HG02885 (cell line): Measurements from ENCODE around the gene BABAM2.
"Not testable (repeated sequence)": the region's sequence is repeated elsewhere in the genome, so short reads cannot be mapped to it uniquely, and the experiment has no call there.

Experiments used
- ATAC-seq: cut with Tn5 transposase; IDR thresholded peaks from one replicate; pipeline ENCODE4 v1.9.1; 2021; ENCODE audit warnings: mild to moderate bottlenecking; ENCODE audit not compliant: unreplicated experiment, poor library complexity

Gene BABAM2

GRCh38 chr2:28318023-28318422 is 427.5 kb downstream of the BABAM2 start:
- ATAC-seq: no peak

- no peak for ATAC-seq
These were observed 428.1 kb downstream of the BABAM2 start for GRCh38 chr2:28318462-28319117.

GRCh38 chr2:28319118-28320008 is 428.8 kb downstream of the BABAM2 start:
- no peak for ATAC-seq

DNA sequence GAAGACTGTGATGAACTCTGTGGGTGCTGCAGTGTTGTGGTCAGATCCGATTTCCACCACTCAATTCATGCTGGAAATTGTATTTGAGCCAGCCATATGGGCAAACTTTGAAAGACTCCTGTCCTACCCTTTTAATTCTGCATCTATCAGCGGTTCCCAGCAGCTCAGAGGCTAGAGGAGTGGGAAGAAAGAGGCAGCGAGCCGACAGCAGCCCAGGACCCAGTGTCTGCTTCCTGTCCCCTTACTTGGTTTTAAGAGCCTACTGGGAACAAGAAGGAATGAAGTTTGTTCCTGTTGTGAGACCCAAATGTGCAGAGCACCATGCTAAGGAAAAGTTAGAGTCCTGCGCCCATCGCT is 429.5 kb downstream of the BABAM2 start:
- ATAC-seq: no peak

GRCh38 chr2:28320371-28320770 is 429.8 kb downstream of the BABAM2 start:
- ATAC-seq: no peak

GRCh38 chr2:28321426-28321825 is 430.9 kb downstream of the BABAM2 start:
- ATAC-seq: no peak

- no peak for ATAC-seq
These were observed 431.5 kb downstream of the BABAM2 start for GRCh38 chr2:28322051-28322450.

DNA sequence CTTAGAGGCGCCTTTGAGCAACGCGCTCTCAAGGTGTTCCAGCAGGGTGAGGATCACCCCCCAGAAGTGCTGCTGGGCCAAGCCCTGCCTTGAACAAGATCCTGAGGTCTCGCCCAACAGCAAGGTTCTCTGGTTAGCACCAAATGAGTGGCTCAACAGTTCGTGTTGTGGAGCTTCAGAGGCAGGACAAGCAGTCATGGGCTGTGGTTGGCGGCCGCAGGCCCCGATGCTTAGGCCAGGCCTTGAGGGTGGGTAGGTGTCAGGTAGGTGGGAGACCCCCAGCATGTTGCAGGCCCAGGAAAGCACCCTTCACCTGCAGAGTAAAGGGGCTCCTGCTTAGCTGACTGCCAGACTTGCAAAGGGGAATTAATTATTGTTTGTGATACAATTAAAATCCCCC is 431.9 kb downstream of the BABAM2 start:
- no peak for ATAC-seq

GRCh38 chr2:28322981-28323396 is 432.5 kb downstream of the BABAM2 start:
- ATAC-seq: no peak

- ATAC-seq: no peak
These were observed 434.6 kb downstream of the BABAM2 start for GRCh38 chr2:28325173-28325566.

- no peak for ATAC-seq
These were observed 435.3 kb downstream of the BABAM2 start for GRCh38 chr2:28325567-28326468.

DNA sequence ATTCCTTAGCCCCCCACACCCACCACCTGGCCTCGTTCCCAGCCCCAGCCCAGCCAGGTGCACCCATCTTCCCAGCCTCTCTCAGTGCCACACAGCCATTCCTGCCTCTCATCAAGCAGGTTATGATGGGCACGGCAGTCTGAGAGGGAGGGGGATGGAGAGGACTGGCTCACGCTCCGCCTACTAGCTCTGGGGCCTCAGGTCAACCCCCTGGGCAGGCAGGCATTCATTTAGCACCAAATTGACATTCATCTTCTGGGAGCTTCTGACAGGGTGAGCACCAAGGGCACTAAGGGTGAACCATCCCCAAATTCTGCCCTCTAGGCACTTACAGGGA is 435.9 kb downstream of the BABAM2 start:
- ATAC-seq: no peak

DNA sequence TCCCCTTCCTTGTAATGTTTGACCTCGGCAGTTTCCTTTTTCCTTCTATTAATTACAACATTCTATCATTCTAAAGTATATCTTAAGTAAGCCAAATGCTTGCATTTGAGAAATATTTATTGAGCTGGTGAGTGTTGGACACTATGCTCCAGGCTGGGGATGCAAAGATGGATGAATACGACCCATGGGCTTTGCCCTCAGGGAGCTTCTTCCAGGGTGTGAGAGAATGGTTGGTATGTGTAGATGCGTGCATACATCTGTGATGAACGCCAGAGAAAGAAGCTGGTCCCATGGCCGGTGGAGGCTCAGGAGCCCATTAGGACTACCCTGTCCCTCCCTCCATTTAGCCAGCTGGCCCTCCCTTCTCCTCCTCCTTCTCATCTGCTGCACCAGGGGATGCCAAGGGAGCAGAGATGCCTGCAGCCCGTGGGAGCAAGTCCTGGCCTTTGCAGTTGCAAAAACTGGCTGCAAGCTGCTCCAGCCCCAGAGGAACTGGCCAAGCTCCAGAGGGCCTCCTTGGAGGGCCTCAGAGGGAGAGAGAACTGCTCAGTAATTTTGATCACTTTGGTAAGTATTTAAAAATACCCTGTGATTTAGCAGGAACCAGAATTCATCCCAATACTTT is 436.5 kb downstream of the BABAM2 start:
- no peak for ATAC-seq

- ATAC-seq: no peak
These were observed 437.0 kb downstream of the BABAM2 start for GRCh38 chr2:28327581-28327955.

DNA sequence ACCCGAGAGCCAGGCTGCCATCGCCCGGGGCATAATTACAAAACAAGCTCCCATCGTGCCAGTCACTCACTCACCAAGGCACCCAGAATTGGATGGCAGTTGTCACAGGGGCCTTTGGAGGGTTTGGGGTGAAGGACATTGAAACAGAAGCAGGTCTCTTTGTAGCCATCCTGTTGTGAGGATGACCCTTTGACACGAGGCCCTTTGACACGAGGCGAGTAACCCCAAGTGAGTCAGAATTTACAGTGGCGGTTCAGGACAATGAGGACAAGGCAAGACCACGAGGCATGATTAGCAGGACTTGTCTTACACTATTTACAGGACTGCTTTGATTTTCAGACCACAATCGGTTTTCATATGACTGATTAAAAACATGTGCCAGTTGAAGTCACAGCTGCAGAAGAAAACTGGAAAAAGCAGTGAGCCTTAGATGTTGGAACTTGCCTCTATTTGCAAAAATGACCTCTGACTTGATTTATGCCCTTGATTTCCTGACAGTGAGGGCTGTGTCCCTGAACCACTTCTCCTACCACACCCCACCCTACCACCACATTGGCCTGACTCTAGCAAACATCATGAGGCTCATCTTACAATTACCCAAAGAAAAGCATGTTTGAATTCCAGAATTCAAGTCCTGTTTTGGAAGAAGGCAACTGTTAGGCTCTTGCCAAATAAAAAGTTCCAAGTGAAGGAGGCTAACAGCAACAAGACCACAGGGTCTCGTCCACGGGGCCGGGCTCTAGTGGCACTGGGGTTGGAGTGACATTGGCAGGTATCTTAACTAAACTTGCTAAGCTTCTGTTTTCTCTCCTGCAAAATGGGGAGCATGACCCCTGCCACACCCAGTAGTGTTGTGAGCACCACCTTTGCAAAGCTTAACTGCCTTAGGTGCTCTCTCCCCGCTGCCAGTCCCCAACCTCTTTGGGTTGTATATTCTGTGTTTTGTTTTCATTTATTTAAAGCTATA is 437.7 kb downstream of the BABAM2 start:
- no peak for ATAC-seq

DNA sequence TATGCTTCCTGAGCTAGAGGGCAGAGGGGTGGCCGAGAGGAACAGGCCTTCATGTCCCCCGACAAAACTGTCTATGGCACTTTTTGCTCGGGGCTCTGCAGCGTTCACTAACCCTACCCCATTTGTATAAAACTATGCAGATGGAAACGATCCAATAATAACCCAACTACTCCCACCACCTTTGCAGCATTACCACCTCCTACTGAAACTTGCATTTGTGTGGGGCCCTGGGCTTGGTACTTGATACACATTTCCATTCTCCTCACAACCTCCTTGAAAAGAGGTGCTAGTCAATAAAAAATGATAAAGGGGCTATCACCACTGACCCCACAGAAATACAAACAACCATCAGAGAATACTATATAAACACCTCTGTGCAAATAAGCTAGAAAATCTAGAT is 438.7 kb downstream of the BABAM2 start:
- ATAC-seq: no peak

- ATAC-seq: not testable (repeated sequence)
These were observed 440.2 kb downstream of the BABAM2 start for GRCh38 chr2:28330722-28331121.

DNA sequence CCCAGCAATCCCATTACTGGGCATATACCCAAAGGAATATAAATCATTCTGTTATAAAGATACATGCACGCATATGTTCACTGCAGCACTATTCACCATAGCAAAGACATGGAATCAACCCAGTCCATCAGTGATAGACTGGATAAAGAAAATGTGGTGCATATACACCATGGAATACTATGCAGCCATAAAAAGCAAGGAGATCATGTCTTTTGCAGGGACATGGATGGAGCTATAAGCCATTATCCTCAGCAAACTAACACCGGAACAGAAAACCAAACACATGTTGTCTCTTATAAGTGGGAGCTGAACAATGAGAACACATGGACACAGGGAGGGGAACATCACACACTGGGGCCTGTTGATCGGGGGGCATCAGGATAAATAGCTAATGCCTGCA is 441.3 kb downstream of the BABAM2 start:
- not testable (repeated sequence) for ATAC-seq

DNA sequence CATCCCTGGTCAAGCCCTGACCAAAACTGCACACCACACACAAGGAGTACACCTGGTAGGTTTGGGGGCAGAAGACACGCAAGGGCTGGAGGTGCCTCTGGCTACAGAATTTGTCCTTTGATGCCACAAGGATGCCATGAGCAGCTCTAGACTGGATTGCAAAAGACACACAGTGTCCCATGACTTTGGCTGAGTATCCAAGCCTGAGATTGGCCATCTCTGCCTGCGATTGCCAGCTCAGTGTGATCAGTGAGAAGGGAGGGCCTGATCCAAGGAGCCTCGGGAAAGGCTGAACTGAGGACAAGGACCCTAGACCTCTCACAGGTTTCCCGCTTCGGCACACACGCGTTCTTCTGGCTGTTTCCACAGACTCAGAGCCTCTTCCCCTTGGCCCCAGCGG is 442.2 kb downstream of the BABAM2 start:
- ATAC-seq: no peak
